Gastrocnemius medialis (tissue), 4 donors: ENCODE results near the gene SIGLEC8.

ENCODE experiments used
- POLR2A ChIP-seq, 2 donors: fragments of 450-650 bp; IDR thresholded peaks; one replicate each; pipeline ENCODE4 v1.6.1; 2017; ENCODE audit warnings: antibody characterized with exemption in 2 of 2, mild to moderate bottlenecking in 2 of 2, moderate library complexity in 2 of 2
- TF ChIP-seq, protein P1 (sequence below), 5 experiments: fragments of 450-650 bp in 3 of 5; fragments of 200-600 bp in 2 of 5; sonication (generic) in 2 of 5; IDR thresholded peaks in 4 of 5; conservative IDR thresholded peaks in 1 of 5; 1 replicate in 4 of 5; 2 replicates in 1 of 5; pipeline ENCODE4 v1.5.1; 2016 to 2019; ENCODE audit warnings: antibody characterized with exemption in 5 of 5, mild to moderate bottlenecking in 3 of 5, moderate library complexity in 3 of 5

DNA sequence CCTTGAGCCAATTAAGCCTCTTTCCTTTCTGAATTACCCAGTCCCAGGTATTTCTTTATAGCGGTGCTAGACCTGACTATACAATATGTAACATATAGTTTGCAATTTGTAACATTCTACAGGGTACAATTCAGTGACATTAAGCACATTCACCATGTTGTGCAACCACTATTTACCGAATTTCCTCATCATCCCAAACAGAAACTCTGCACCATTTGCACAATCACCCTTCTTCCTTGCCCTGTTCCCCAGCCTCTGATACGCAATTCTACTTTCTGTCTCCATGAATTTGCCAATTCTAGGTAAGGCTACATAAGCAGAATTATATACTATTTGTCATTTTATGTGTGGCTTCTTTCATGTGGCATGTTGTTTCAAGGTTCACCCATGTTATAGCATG, 27.1 kb downstream of the SIGLEC8 start:
- no peak for TF ChIP-seq POLR2A (IDR thresholded peaks at IDR 0.05)
- TF ChIP-seq, protein P1, sequence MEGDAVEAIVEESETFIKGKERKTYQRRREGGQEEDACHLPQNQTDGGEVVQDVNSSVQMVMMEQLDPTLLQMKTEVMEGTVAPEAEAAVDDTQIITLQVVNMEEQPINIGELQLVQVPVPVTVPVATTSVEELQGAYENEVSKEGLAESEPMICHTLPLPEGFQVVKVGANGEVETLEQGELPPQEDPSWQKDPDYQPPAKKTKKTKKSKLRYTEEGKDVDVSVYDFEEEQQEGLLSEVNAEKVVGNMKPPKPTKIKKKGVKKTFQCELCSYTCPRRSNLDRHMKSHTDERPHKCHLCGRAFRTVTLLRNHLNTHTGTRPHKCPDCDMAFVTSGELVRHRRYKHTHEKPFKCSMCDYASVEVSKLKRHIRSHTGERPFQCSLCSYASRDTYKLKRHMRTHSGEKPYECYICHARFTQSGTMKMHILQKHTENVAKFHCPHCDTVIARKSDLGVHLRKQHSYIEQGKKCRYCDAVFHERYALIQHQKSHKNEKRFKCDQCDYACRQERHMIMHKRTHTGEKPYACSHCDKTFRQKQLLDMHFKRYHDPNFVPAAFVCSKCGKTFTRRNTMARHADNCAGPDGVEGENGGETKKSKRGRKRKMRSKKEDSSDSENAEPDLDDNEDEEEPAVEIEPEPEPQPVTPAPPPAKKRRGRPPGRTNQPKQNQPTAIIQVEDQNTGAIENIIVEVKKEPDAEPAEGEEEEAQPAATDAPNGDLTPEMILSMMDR (IDR thresholded peaks at IDR 0.05 in 4 of 5, conservative IDR thresholded peaks at IDR 0.05 in 1 of 5): no peak
